ENCODE measurements around the gene P3H3. TPM values are rescaled to one million over a fixed set of nuclear protein-coding genes. Genes with fewer than 3 reads are reported as not detected.
A peak's percentile ranks its signal among the peaks of the same experiment; 100 is the strongest.

Gene P3H3
- total and polyA plus RNA-seq, 2 experiments from 2014 or later = 16.4 to 38.2 TPM

DNA sequence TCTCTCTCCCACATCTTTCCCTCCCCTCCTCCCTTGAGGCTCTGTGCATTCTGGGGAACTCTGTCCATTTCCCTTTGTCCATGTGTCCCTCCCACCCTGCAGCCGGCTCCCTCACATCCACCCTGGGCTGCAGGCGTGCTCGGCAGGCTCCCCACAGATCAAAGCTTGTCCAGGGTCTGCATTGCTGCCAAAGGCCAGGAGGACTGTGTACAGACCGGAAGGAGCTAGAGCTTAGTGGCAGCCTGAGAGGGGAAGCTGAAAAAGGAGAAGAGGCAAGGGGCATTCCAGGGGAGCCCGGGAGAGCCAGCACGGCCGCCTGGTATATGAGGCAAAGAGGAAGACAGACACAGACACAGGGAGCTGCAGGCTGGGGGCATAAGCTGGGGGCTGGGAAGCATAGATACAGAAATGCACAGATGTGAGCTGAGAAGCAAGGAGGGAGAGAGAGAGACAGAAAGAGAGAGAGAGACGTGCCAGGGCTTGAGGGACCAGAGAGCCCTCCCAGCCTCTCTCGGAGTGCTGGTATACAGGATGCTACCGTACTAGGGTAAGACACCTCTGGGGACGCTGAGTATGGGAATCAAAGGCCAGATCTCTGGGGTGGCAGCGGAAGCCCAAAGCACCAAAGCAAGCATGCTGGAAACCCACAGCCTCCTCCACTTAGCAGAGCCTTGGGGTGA, 35.5 kb upstream of the P3H3 start:
- Histone ChIP-seq H3K4me2 (no peak overlapping the region), H3K79me2 (replicated peaks; ENCODE audit: insufficient read depth) (no peaks in the 10 kb centered on the region), H3K4me1 (ENCODE audit: insufficient read depth) (peaks cover 8% of the 10 kb centered on the region), H2AFZ (peak overlapping the region; percentile 78), H3K27ac (ENCODE audit: low read depth) (0 out of 2 replicates have a peak overlapping the region, but pooled peaks have one; percentile 45), H3K27me3 (ENCODE audit: insufficient read depth) (no peaks in the 10 kb centered on the region), H3K36me3 (ENCODE audit: insufficient read depth) (no peaks in the 10 kb centered on the region), H3K4me3 (no peak overlapping the region), H3F3A (replicated peaks; ENCODE audit: low read depth) (no peaks in the 10 kb centered on the region), H4K20me1 (replicated peaks; ENCODE audit: insufficient read depth) (no peaks in the 10 kb centered on the region), H3K9me2 (ENCODE audit: insufficient read depth) (no peaks in the 10 kb centered on the region)
- H3K9me3 Mint-ChIP-seq = no peaks in the 10 kb centered on the region
- peaks cover 22% of the 10 kb centered on the region for H3K4me1 Mint-ChIP-seq
- no peak for TF ChIP-seq NANOG (IDR thresholded peaks at IDR 0.05; ENCODE audit: borderline replicate concordance)
- peaks cover 18% of the 10 kb centered on the region for H3K27me3 Mint-ChIP-seq (ENCODE audit: insufficient read depth, low read depth, poor library complexity)
- ATAC-seq = peak; percentile 16
- no peak overlapping the region for H3K4me3 Mint-ChIP-seq
- DNase-seq (ENCODE audit: low spot score) = no peak
- no peaks in the 10 kb centered on the region; the same call in 2 of the 3 replicates for H3K36me3 Mint-ChIP-seq (ENCODE audit: low read depth)
- H3K27ac Mint-ChIP-seq = peak overlapping the region; percentile 12; the same call in 1 of the 2 replicates

DNA sequence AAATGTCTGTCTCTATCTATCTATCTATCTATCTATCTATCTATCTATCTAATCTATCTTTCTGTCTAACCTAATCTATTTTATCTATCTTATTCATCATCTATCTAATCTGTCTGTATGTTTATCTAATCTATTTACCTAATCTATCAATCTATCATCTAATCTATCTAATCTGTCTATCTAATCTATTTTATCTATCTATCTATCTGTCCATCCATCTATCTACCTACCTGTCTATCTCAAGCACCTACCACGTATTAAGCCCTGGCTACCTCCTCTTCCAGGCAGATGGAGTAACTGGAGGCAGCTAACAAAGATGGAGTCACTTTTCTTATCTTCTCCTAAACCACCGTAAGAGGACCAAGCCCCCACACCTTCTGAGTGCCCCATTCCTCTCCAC, 33.1 kb upstream of the P3H3 start:
- H3K4me3 ChIP-seq = no peak overlapping the region
- DNase-seq (ENCODE audit: low spot score) (no peak), ATAC-seq (no peak)
- H3K4me1 Mint-ChIP-seq = peaks cover 14% of the 10 kb centered on the region
- no peak overlapping the region for H3K4me3 Mint-ChIP-seq
- no peaks in the 10 kb centered on the region for H3K27me3 ChIP-seq (ENCODE audit: insufficient read depth)
- H3K36me3 ChIP-seq (ENCODE audit: insufficient read depth) = no peaks in the 10 kb centered on the region
- no peaks in the 10 kb centered on the region for H3K79me2 ChIP-seq (replicated peaks; ENCODE audit: insufficient read depth)
- no peaks in the 10 kb centered on the region for H3K9me3 Mint-ChIP-seq
- no peaks in the 10 kb centered on the region for H4K20me1 ChIP-seq (replicated peaks; ENCODE audit: insufficient read depth)
- TF ChIP-seq, protein P1, sequence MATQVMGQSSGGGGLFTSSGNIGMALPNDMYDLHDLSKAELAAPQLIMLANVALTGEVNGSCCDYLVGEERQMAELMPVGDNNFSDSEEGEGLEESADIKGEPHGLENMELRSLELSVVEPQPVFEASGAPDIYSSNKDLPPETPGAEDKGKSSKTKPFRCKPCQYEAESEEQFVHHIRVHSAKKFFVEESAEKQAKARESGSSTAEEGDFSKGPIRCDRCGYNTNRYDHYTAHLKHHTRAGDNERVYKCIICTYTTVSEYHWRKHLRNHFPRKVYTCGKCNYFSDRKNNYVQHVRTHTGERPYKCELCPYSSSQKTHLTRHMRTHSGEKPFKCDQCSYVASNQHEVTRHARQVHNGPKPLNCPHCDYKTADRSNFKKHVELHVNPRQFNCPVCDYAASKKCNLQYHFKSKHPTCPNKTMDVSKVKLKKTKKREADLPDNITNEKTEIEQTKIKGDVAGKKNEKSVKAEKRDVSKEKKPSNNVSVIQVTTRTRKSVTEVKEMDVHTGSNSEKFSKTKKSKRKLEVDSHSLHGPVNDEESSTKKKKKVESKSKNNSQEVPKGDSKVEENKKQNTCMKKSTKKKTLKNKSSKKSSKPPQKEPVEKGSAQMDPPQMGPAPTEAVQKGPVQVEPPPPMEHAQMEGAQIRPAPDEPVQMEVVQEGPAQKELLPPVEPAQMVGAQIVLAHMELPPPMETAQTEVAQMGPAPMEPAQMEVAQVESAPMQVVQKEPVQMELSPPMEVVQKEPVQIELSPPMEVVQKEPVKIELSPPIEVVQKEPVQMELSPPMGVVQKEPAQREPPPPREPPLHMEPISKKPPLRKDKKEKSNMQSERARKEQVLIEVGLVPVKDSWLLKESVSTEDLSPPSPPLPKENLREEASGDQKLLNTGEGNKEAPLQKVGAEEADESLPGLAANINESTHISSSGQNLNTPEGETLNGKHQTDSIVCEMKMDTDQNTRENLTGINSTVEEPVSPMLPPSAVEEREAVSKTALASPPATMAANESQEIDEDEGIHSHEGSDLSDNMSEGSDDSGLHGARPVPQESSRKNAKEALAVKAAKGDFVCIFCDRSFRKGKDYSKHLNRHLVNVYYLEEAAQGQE (IDR thresholded peaks at IDR 0.05; ENCODE audit: unreplicated experiment) = no peak
- TF ChIP-seq EZH2 (IDR thresholded peaks at IDR 0.05; ENCODE audit: low read depth, unreplicated experiment) = no peak
- no peak for TF ChIP-seq NANOG (IDR thresholded peaks at IDR 0.05; ENCODE audit: borderline replicate concordance)
- TF ChIP-seq, protein P2, sequence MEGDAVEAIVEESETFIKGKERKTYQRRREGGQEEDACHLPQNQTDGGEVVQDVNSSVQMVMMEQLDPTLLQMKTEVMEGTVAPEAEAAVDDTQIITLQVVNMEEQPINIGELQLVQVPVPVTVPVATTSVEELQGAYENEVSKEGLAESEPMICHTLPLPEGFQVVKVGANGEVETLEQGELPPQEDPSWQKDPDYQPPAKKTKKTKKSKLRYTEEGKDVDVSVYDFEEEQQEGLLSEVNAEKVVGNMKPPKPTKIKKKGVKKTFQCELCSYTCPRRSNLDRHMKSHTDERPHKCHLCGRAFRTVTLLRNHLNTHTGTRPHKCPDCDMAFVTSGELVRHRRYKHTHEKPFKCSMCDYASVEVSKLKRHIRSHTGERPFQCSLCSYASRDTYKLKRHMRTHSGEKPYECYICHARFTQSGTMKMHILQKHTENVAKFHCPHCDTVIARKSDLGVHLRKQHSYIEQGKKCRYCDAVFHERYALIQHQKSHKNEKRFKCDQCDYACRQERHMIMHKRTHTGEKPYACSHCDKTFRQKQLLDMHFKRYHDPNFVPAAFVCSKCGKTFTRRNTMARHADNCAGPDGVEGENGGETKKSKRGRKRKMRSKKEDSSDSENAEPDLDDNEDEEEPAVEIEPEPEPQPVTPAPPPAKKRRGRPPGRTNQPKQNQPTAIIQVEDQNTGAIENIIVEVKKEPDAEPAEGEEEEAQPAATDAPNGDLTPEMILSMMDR (conservative IDR thresholded peaks at IDR 0.05; ENCODE audit: low read depth in 2 of 2) = no peak
- TF ChIP-seq, protein P3, sequence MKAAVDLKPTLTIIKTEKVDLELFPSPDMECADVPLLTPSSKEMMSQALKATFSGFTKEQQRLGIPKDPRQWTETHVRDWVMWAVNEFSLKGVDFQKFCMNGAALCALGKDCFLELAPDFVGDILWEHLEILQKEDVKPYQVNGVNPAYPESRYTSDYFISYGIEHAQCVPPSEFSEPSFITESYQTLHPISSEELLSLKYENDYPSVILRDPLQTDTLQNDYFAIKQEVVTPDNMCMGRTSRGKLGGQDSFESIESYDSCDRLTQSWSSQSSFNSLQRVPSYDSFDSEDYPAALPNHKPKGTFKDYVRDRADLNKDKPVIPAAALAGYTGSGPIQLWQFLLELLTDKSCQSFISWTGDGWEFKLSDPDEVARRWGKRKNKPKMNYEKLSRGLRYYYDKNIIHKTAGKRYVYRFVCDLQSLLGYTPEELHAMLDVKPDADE (IDR thresholded peaks at IDR 0.05) = no peak
- TF ChIP-seq EZH2phosphoT487 (IDR thresholded peaks at IDR 0.05; ENCODE audit: unreplicated experiment) = no peak
- no peak for TF ChIP-seq ZNF331 (CRISPR knock-in tag; IDR thresholded peaks at IDR 0.05; ENCODE audit: low read depth)
- no peak for TF ChIP-seq POLR2AphosphoS5 (IDR thresholded peaks at IDR 0.05; ENCODE audit: low read depth)
- no peak for TF ChIP-seq ZNF114 (CRISPR knock-in tag; IDR thresholded peaks at IDR 0.05)
- H3F3A ChIP-seq (replicated peaks; ENCODE audit: low read depth) = no peaks in the 10 kb centered on the region
- H3K27ac ChIP-seq (ENCODE audit: low read depth) = no peak overlapping the region
- H3K36me3 Mint-ChIP-seq (ENCODE audit: low read depth) = no peaks in the 10 kb centered on the region; the same call in 2 of the 3 replicates
- H3K27me3 Mint-ChIP-seq (ENCODE audit: insufficient read depth, low read depth, poor library complexity) = peaks cover 17% of the 10 kb centered on the region
- no peaks in the 10 kb centered on the region; the same call in 1 of the 2 replicates for H3K4me1 ChIP-seq (ENCODE audit: insufficient read depth)
- H3K27ac Mint-ChIP-seq = no peak overlapping the region
- H3K9me2 ChIP-seq (ENCODE audit: insufficient read depth) = no peaks in the 10 kb centered on the region
- H2AFZ ChIP-seq = no peak overlapping the region
- no peak overlapping the region for H3K4me2 ChIP-seq
